ENCODE results near the gene ECM1.

GRCh38 chr1:150537732-150538684 lies 30.1 kb downstream of the ECM1 start:
- peak; percentile 21; the same call in 1 of the 2 replicates for TF ChIP-seq CTCF (IDR thresholded peaks at IDR 0.05)
- no peak for TF ChIP-seq ZFX (IDR thresholded peaks at IDR 0.05; ENCODE audit: borderline replicate concordance)

Data from 22Rv1 (cell line).